H54 (cell line): ENCODE results near the gene LRRC8D.

Source experiments
- DNase-seq: peaks from one replicate; pipeline ENCODE4 v3.0.0; 2011; ENCODE audit warnings: low spot score, mixed read lengths; ENCODE audit not compliant: insufficient read length
- FAIRE-seq: peaks from 3 replicates; lab custom pipeline; 2011; peaks lifted over from hg19 to GRCh38; lab: Jason Lieb, UNC
- POLR2A ChIP-seq: IDR thresholded peaks from 2 replicates; pipeline ENCODE4 v1.6.1; 2011; ENCODE audit warnings: low read depth, mild to moderate bottlenecking, low read length

Gene LRRC8D

GRCh38 chr1:89800022-89800655, 20.7 kb upstream of the LRRC8D start:
- no peak for DNase-seq
- FAIRE-seq, result no peak

GRCh38 chr1:89800718-89801117, 20.1 kb upstream of the LRRC8D start:
- no peak for TF ChIP-seq POLR2A
- DNase-seq, result no peak

More at GRCh38 chr1:89800022-89800655, 20.7 kb upstream of the LRRC8D start:
- no peak for TF ChIP-seq POLR2A

GRCh38 chr1:89802051-89802450, 18.8 kb upstream of the LRRC8D start:
- FAIRE-seq (no peak), DNase-seq (no peak)
- no peak for TF ChIP-seq POLR2A

More at GRCh38 chr1:89800718-89801117, 20.1 kb upstream of the LRRC8D start:
- no peak for FAIRE-seq

GRCh38 chr1:89802841-89803240, 18.0 kb upstream of the LRRC8D start:
- no peak for DNase-seq
- no peak for FAIRE-seq
- no peak for TF ChIP-seq POLR2A

- no peak for TF ChIP-seq POLR2A
- peak; percentile 71 for FAIRE-seq
These were observed 16.1 kb upstream of the LRRC8D start for GRCh38 chr1:89804642-89805237.

GRCh38 chr1:89806616-89807015, 14.2 kb upstream of the LRRC8D start:
- DNase-seq (no peak), FAIRE-seq (no peak)
- no peak for TF ChIP-seq POLR2A

More at GRCh38 chr1:89804642-89805237, 16.1 kb upstream of the LRRC8D start:
- peak; percentile 58 for DNase-seq

GRCh38 chr1:89807503-89807902, 13.3 kb upstream of the LRRC8D start:
- DNase-seq (no peak), FAIRE-seq (no peak)
- no peak for TF ChIP-seq POLR2A

GRCh38 chr1:89807983-89808382, 12.8 kb upstream of the LRRC8D start:
- no peak for TF ChIP-seq POLR2A
- DNase-seq (no peak), FAIRE-seq (no peak)

- no peak for TF ChIP-seq POLR2A
- FAIRE-seq (peak; percentile 84), DNase-seq (no peak)
These were observed 12.3 kb upstream of the LRRC8D start for GRCh38 chr1:89808441-89809117.

GRCh38 chr1:89809556-89809955, 11.3 kb upstream of the LRRC8D start:
- no peak for FAIRE-seq
- DNase-seq, result no peak
- no peak for TF ChIP-seq POLR2A

GRCh38 chr1:89810302-89810701, 10.5 kb upstream of the LRRC8D start:
- FAIRE-seq (no peak), DNase-seq (no peak)
- TF ChIP-seq POLR2A, result no peak

- no peak for FAIRE-seq
- no peak for DNase-seq
- no peak for TF ChIP-seq POLR2A
These were observed 10.0 kb upstream of the LRRC8D start for GRCh38 chr1:89810880-89811279.

GRCh38 chr1:89812992-89813391, 7.8 kb upstream of the LRRC8D start:
- TF ChIP-seq POLR2A, result no peak
- FAIRE-seq (no peak), DNase-seq (no peak)

GRCh38 chr1:89815040-89815439, 5.8 kb upstream of the LRRC8D start:
- FAIRE-seq (no peak), DNase-seq (no peak)
- no peak for TF ChIP-seq POLR2A

GRCh38 chr1:89815611-89816010, 5.2 kb upstream of the LRRC8D start:
- no peak for TF ChIP-seq POLR2A
- FAIRE-seq (no peak), DNase-seq (no peak)
